PFSK-1 (cell line): ENCODE data around the gene PGK2. TPM values are rescaled to one million over a fixed set of nuclear protein-coding genes. Genes with fewer than 3 reads are reported as not detected.

Experiments
- FOXP2 ChIP-seq: optimal IDR thresholded peaks from 2 replicates; pipeline ENCODE3; 2011; ENCODE audit warnings: borderline replicate concordance, control low read depth, inconsistent platforms; ENCODE audit not compliant: insufficient read depth; ENCODE audit errors: extremely low read length, extremely low read depth
- POLR2AphosphoS5 ChIP-seq: IDR thresholded peaks from 2 replicates; pipeline ENCODE4 v1.6.1; 2012; ENCODE audit warnings: low read depth, mild to moderate bottlenecking, control low read depth, low read length, moderate library complexity
- SIN3A ChIP-seq: IDR thresholded peaks from 2 replicates; pipeline ENCODE4 v1.6.1; 2012; ENCODE audit warnings: mild to moderate bottlenecking, low read length, moderate library complexity, borderline replicate concordance; ENCODE audit not compliant: insufficient read depth
- TAF1 ChIP-seq: IDR thresholded peaks from 2 replicates; pipeline ENCODE4 v1.6.1; 2012; ENCODE audit warnings: low read length, control low read depth, borderline replicate concordance; ENCODE audit not compliant: insufficient read depth
- polyA plus RNA-seq: library from polyadenylated mRNA; unstranded; fragments of >200 nt; gene quantifications from one replicate; pipeline ENCODE4 v1.2.1, GENCODE V29; 2012; ENCODE audit warnings: low read depth, missing spikeins; ENCODE audit not compliant: insufficient read length
- TF ChIP-seq, protein P1 (sequence below), 2 experiments: IDR thresholded peaks; 2 replicates each; pipeline versions ENCODE4 v1.6.1 to v1.8.0; 2011 to 2012; ENCODE audit warnings: low read depth in 2 of 2, low read length in 2 of 2, control low read depth in 1 of 2, inconsistent platforms in 1 of 2, mild to moderate bottlenecking in 1 of 2, moderate library complexity in 1 of 2; ENCODE audit not compliant: insufficient read depth in 1 of 2

The PGK2 gene
- polyA plus RNA-seq: not detected

DNA sequence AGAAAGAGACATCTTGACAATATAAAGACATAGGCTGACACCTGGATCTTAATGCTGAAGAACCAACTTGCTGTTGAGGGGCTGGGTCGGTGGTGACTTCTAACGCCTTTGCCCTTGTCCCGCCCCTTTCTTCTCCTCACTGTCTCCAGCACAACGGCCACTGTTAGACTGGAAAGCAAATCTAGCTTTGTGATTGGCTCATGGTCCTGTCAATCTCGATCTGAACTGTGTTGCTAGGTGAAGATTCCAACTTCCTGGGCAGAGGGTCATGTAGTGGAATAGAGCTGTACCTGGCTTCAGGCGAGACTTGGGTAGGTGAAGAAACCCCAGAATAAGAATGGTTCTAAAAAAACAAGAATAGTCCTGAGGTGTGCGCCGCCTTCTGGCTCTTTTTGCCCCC is at the start of gene PGK2:
Gene PGK2, minus strand, starts transcription at position 110 of the 400 bp plus-strand sequence. Its CDS starts 98 bp downstream, at position 12.
- no peak for TF ChIP-seq POLR2AphosphoS5
- TF ChIP-seq TAF1: no peak
- TF ChIP-seq, protein P1, sequence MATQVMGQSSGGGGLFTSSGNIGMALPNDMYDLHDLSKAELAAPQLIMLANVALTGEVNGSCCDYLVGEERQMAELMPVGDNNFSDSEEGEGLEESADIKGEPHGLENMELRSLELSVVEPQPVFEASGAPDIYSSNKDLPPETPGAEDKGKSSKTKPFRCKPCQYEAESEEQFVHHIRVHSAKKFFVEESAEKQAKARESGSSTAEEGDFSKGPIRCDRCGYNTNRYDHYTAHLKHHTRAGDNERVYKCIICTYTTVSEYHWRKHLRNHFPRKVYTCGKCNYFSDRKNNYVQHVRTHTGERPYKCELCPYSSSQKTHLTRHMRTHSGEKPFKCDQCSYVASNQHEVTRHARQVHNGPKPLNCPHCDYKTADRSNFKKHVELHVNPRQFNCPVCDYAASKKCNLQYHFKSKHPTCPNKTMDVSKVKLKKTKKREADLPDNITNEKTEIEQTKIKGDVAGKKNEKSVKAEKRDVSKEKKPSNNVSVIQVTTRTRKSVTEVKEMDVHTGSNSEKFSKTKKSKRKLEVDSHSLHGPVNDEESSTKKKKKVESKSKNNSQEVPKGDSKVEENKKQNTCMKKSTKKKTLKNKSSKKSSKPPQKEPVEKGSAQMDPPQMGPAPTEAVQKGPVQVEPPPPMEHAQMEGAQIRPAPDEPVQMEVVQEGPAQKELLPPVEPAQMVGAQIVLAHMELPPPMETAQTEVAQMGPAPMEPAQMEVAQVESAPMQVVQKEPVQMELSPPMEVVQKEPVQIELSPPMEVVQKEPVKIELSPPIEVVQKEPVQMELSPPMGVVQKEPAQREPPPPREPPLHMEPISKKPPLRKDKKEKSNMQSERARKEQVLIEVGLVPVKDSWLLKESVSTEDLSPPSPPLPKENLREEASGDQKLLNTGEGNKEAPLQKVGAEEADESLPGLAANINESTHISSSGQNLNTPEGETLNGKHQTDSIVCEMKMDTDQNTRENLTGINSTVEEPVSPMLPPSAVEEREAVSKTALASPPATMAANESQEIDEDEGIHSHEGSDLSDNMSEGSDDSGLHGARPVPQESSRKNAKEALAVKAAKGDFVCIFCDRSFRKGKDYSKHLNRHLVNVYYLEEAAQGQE (IDR thresholded peaks at IDR 0.05; ENCODE audit: insufficient read depth in 1 of 2, low read depth in 2 of 2, low read length in 2 of 2): no peak
- TF ChIP-seq FOXP2: no peak
- no peak for TF ChIP-seq SIN3A

DNA sequence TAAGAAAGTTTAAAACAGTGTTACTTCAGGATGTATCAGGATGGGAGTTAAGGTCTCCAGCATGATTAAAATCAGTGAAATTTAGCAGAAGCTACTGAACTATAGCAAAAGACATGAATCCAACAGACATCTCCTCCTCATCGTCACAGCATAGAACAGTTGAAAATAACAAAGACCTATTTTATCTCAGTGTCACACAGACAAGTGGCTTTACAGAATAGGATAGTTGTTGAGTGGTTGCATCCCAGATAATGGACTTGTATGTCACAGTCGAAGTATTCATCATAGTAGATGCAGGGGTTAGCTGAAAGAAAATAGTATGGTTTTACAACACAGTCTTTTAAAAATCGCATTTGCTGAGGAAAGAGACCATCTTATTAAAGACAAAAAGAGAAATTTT is 48.1 kb upstream of the PGK2 start:
- no peak for TF ChIP-seq SIN3A

DNA sequence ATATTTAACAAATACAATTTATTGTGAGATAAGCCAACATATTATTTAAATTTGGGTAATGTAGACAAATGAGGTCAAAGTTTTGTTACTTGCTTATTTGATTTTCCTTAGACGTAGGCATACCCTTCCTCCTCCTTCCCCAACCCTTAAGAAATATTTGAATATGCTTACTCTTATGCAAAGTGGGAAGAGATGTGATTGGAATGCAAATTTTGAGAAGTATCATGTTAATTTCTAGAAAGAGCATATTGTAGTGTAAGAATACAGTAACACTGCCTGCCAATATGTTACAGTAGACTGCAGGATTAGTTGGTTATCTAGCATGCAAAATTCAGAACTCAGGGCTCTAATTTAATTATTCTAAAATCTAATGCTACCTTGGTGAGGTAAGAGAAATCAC is 46.3 kb upstream of the PGK2 start:
- TF ChIP-seq, protein P1 (IDR thresholded peaks at IDR 0.05; ENCODE audit: insufficient read depth in 1 of 2, low read depth in 2 of 2, low read length in 2 of 2): no peak
- TF ChIP-seq POLR2AphosphoS5: no peak
- TF ChIP-seq TAF1: no peak
- TF ChIP-seq SIN3A: no peak
- TF ChIP-seq FOXP2: no peak

DNA sequence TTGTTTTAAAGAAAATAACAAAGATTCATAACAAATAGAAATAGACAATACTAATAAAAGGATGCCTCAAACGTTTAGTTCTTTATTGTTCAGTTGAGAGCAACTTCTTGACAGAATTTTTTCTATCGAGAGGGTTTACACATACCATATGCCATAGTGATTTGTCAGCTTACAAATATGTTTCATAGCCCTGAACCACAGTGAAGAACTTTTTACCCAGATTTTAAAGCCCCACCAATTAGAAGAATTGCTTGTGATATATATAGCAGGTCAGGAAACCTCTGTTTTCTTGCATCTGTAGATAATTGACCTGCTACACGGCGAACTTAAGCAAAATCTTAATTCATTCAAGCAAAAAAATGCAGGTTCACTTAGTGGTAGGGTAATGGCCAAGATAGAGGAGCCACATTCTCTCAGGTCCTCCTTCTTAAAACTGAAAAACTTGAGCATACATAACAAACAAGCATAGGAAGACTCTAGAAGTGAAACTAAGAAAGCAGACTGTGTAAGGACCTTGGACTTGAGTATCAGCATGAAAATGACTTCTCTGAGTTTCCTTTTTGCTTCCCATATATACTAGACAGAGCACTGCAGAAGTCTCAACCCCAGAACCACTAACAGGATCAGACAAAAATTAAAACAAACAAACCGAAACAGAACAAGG is 39.8 kb upstream of the PGK2 start:
- no peak for TF ChIP-seq FOXP2
- TF ChIP-seq TAF1: no peak
- TF ChIP-seq SIN3A: no peak
- TF ChIP-seq, protein P1 (IDR thresholded peaks at IDR 0.05; ENCODE audit: insufficient read depth in 1 of 2, low read depth in 2 of 2, low read length in 2 of 2): no peak
- TF ChIP-seq POLR2AphosphoS5: no peak

DNA sequence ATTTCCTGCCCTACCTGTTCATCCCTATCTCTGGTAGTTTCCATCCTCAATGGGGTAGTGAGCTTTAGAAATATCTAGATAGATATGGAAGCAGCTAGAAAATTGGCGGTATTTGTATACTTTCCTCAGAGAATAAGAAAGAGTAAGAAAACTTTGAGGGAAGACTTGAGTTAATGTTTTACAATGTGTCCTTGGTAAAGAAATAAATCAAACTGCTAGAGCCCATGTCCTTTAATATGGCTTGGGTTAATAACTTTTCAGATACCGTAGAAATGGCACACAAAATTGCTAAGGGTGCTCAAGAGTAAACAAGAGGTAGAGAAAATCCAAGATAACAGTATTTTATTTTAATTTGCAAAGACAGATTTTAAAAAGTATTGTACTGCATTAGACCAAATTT is 28.1 kb upstream of the PGK2 start:
- no peak for TF ChIP-seq TAF1
- TF ChIP-seq, protein P1 (IDR thresholded peaks at IDR 0.05; ENCODE audit: insufficient read depth in 1 of 2, low read depth in 2 of 2, low read length in 2 of 2): no peak
- TF ChIP-seq POLR2AphosphoS5: no peak
- TF ChIP-seq SIN3A: no peak
- TF ChIP-seq FOXP2: no peak
